Stimulated activated CD8-positive, alpha-beta memory T cell treated with anti-CD3 and anti-CD28 coated beads, Interleukin-12 subunit alpha, Interleukin-12 subunit beta, amount 100 ng/mL, for 4 hours (primary cell): Measurements from ENCODE around the gene GCM1.
A peak's percentile ranks its signal among the peaks of the same experiment; 100 is the strongest.
"Not testable (repeated sequence)": the region's sequence is repeated elsewhere in the genome, so short reads cannot be mapped to it uniquely, and the experiment has no call there.

Experiments used
- DNase-seq: peaks from one replicate; pipeline ENCODE4 v3.0.0-alpha.2; 2020; ENCODE audit warnings: low read depth

Gene GCM1, protein sequence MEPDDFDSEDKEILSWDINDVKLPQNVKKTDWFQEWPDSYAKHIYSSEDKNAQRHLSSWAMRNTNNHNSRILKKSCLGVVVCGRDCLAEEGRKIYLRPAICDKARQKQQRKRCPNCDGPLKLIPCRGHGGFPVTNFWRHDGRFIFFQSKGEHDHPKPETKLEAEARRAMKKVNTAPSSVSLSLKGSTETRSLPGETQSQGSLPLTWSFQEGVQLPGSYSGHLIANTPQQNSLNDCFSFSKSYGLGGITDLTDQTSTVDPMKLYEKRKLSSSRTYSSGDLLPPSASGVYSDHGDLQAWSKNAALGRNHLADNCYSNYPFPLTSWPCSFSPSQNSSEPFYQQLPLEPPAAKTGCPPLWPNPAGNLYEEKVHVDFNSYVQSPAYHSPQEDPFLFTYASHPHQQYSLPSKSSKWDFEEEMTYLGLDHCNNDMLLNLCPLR

GRCh38 chr6:53148684-53149083 is at the start of gene GCM1:
GCM1 (minus strand) TSS chr6:53148841; CDS start chr6:53145632, 3,209 bp downstream.
- DNase-seq: no peak

DNA sequence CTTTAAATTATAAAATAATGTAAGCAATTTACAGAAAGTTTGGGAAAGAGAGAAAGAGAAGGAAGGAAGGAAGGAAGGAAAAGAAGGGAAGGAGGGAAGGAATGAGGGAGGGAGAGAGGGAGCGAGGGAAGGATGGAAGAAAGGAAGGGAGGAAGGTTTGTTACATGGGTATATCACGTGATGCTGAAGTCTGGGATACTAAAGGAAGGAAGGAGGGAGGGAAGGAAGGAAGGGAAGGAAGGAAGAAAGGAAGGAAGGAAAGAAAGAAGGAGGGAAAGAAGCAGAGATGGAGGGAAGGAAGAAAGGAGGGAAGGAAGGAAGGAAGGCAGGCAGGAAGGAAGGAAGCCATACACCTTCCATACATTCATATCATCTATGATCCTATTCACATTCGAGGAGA is 48.9 kb upstream of the GCM1 start:
- no peak for DNase-seq

- no peak for DNase-seq
These were observed 46.4 kb upstream of the GCM1 start for GRCh38 chr6:53195048-53195447.

- no peak for DNase-seq
These were observed 44.1 kb upstream of the GCM1 start for GRCh38 chr6:53192682-53193188.

DNA sequence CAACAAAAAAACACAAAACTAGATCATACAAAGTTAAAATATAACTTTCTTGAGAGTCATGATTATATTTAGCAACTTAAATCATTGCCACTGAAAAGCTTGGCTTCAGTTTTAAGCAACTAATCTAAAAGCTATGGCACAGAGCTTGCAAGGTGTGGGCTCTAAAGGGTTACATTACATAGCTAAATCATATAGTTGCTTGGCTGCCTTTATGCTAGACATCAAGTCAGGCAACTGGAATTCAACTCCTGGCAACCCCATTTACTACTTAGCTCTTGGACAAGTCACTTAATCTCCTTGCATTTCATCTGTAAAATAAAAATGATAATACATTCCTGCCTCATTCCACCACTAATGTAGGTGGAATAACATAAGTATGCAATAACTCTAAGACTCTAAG is 40.9 kb upstream of the GCM1 start:
- no peak for DNase-seq

DNA sequence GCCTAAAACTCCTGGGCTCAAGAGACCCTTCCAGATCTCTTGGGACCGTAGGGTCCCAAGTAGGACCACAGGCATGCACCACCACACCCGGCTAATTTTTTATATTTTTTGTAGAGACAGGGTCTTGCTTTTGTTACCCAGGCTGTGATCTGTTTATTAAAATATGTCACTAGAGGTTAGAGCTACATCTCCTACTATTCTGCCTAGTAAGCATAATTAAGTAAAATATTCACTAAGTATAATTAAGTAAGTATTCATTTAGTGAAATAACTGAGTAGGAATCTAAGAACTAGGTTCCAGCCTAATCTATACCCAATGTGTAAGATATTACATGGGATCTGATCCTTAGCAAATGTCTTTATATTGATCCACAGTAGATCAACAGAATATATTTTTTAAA is 40.2 kb upstream of the GCM1 start:
- DNase-seq: no peak

- no peak for DNase-seq
These were observed 32.0 kb upstream of the GCM1 start for GRCh38 chr6:53180678-53181077.

GRCh38 chr6:53179961-53180651 is 31.5 kb upstream of the GCM1 start:
- no peak for DNase-seq

DNA sequence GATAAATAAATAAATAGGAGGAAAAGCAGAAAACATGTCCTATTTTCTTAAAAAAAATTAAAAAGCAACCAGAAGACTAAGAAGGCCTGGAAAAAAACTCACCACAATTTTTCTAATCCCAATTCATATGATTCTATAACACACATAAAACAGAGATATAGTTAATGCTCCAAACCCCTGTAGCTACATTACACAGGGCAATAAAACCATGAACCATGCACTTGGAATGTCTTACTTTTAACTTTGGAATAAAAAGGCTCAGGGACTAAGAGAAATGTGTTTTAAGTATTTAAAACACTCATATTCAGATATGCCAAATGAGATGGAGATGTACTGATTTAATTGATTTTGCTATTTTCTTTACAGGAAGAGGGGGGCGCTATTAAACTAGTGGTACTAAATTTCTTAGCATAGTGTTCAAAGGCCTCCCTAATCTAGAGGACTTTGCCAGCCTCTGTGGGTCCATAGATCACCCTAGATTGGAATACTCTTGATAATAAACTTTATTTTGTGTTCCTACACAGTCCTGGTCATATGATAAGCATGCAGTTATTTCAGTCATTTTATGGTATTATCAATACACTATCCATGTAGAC is 30.3 kb upstream of the GCM1 start:
- no peak for DNase-seq

DNA sequence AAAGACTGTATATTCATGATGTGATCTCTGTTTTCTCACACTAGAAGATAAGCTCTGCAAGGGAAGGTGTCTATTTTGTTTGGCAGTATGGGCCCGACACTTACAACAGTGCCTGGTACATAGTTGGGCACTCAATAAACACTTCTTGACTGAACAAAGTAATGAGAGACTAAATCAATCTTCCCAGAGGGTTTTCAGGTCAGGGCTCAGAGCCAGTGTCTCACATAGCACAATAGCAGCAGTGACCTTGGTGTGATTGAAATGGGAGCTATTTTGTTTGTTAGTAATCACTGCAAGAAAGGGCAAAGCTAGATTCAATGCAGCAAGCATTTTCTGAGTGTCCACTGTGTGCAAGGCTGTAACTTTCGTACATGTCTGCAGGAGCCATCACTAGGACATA is 26.4 kb upstream of the GCM1 start:
- no peak for DNase-seq

GRCh38 chr6:53172468-53172803 is 23.8 kb upstream of the GCM1 start:
- DNase-seq: no peak

- peak; percentile 73 for DNase-seq
These were observed 23.2 kb upstream of the GCM1 start for GRCh38 chr6:53171605-53172467.

GRCh38 chr6:53168516-53169267 is 20.1 kb upstream of the GCM1 start:
- no peak for DNase-seq

GRCh38 chr6:53165293-53165692 is 16.7 kb upstream of the GCM1 start:
- no peak for DNase-seq

- DNase-seq: no peak
These were observed 14.0 kb upstream of the GCM1 start for GRCh38 chr6:53162606-53163005.

DNA sequence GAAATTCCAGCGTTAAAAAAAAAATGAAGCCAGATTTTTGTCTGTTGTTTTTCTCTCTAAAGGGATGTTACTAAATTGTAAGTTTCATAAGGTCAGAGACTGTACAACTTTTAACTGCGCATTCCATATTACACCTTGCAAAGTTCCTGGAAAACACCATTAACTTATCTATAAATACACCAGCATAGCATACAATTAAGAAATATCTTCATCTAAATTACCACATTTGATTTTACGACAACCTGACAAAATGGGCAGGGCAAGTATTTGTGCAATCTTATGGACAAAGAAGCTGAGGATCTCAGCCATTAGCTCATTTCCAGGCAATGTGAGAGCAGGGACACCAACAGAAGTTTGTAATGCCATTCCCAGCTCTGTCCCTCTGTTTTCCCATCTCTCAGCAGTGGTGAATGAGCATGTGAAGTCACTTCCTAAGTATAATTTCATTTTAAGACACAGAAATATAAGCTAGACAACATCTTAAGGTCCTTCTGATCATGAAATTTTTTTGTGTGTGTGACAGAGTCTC is 12.9 kb upstream of the GCM1 start:
- no peak for DNase-seq

DNA sequence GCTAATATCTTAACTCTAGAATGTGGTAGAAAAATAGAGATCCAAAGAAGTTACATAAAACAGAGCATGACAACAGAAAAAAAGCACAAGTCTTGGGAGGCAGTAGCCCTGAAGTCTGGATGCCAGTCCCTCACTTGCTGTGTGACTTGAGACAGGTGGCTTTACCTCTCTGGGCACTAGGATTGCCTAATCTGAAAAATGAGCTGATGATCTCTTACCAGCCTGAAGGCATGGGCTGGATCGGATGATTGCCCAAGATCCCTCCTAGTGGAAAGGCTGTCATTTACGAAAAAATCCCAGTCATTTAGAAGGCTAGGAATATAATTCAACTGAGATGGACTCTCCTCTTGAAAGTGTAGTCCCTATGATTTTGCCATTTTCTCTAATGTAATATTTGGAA is 10.9 kb upstream of the GCM1 start:
- DNase-seq: no peak

- not testable (repeated sequence) for DNase-seq
These were observed 9.4 kb upstream of the GCM1 start for GRCh38 chr6:53158076-53158475.

DNA sequence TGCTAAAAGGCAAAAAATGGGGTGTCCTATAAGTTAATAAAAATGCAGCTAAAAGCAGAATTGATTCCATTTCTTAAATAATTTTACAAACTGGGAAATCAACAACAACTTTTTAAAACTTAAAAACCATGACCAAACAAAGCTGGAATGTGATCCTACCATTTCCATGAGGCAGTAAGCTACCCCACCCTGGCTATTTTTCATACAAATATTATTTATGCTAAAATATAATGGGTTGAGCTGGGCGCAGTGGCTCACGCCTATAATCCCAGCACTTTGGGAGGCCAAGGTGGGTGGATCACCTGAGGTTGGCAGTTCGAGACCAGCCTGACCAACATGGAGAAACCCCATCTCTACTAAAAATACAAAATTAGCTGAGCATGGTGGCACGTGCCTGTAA is 6.6 kb upstream of the GCM1 start:
- DNase-seq: not testable (repeated sequence)

GRCh38 chr6:53154794-53155193 is 6.2 kb upstream of the GCM1 start:
- DNase-seq: no peak

DNA sequence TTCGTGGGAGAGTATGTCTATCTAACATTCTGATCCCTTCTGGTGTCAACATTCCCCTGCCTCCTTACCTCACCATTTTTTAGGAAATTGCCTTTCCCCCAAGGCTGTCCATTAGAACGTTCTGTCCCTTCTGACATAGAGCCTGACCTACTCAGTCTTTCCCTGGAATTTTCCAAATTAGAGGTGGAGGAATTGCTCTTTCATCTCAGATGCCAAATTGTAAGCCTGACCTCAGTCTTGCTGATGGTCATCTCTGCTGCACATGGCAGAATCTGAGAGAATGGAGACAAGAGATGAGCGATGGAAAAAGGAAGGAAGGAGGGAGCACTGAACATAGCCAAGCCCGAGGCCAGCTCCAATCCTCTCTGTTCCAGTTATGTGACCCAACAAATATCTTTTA is 5.4 kb upstream of the GCM1 start:
- no peak for DNase-seq
